Measurements from ENCODE around the gene IL1RAPL1. TPM values are rescaled to one million over a fixed set of nuclear protein-coding genes. Genes with fewer than 3 reads are reported as not detected.

Gene IL1RAPL1
- total RNA-seq, 1 experiment from 2014 or later, result 0.66 TPM

GRCh38 chrX:29746326-29746725 is 1159.1 kb downstream of the IL1RAPL1 start:
- DNase-seq (ENCODE audit: low spot score), result no peak

GRCh38 chrX:29762006-29762405 is 1174.8 kb downstream of the IL1RAPL1 start:
- no peak for DNase-seq (ENCODE audit: low spot score)

GRCh38 chrX:29775890-29776289 is 1188.6 kb downstream of the IL1RAPL1 start:
- no peak for DNase-seq (ENCODE audit: low spot score)

- DNase-seq (ENCODE audit: low spot score), result no peak
These were observed 1200.4 kb downstream of the IL1RAPL1 start for GRCh38 chrX:29787656-29788055.

GRCh38 chrX:29788991-29789699 is 1201.9 kb downstream of the IL1RAPL1 start:
- DNase-seq (ENCODE audit: low spot score), result no peak

- DNase-seq (ENCODE audit: low spot score), result no peak
These were observed 1205.1 kb downstream of the IL1RAPL1 start for GRCh38 chrX:29792335-29792734.

GRCh38 chrX:29797156-29797555 is 1209.9 kb downstream of the IL1RAPL1 start:
- no peak for DNase-seq (ENCODE audit: low spot score)

- DNase-seq (ENCODE audit: low spot score), result no peak
These were observed 1211.2 kb downstream of the IL1RAPL1 start for GRCh38 chrX:29798469-29798868.

GRCh38 chrX:29813174-29813573 is 1225.9 kb downstream of the IL1RAPL1 start:
- no peak for DNase-seq (ENCODE audit: low spot score)

- DNase-seq (ENCODE audit: low spot score), result no peak
These were observed 1237.1 kb downstream of the IL1RAPL1 start for GRCh38 chrX:29824176-29824906.

GRCh38 chrX:29826742-29827141 is 1239.5 kb downstream of the IL1RAPL1 start:
- DNase-seq (ENCODE audit: low spot score), result no peak

GRCh38 chrX:29834311-29834710 is 1247.1 kb downstream of the IL1RAPL1 start:
- DNase-seq (ENCODE audit: low spot score), result no peak

GRCh38 chrX:29834764-29835163 is 1247.5 kb downstream of the IL1RAPL1 start:
- no peak for DNase-seq (ENCODE audit: low spot score)

- no peak for DNase-seq (ENCODE audit: low spot score)
These were observed 1254.5 kb downstream of the IL1RAPL1 start for GRCh38 chrX:29841750-29842149.

GRCh38 chrX:29842552-29842951 is 1255.3 kb downstream of the IL1RAPL1 start:
- DNase-seq (ENCODE audit: low spot score), result no peak

- no peak for DNase-seq (ENCODE audit: low spot score)
These were observed 1264.8 kb downstream of the IL1RAPL1 start for GRCh38 chrX:29851857-29852605.

GRCh38 chrX:29852767-29853166 is 1265.5 kb downstream of the IL1RAPL1 start:
- no peak for DNase-seq (ENCODE audit: low spot score)

GRCh38 chrX:29858714-29859113 is 1271.5 kb downstream of the IL1RAPL1 start:
- DNase-seq (ENCODE audit: low spot score), result no peak

GRCh38 chrX:29862126-29862677 is 1275.0 kb downstream of the IL1RAPL1 start:
- DNase-seq (ENCODE audit: low spot score), result no peak

- DNase-seq (ENCODE audit: low spot score), result no peak
These were observed 1280.7 kb downstream of the IL1RAPL1 start for GRCh38 chrX:29867971-29868370.

GRCh38 chrX:29869837-29870236 is 1282.6 kb downstream of the IL1RAPL1 start:
- no peak for DNase-seq (ENCODE audit: low spot score)

- no peak for DNase-seq (ENCODE audit: low spot score)
These were observed 1283.4 kb downstream of the IL1RAPL1 start for GRCh38 chrX:29870608-29871007.
